ENCODE results near the gene TMED9. TPM values are rescaled to one million over a fixed set of nuclear protein-coding genes. Genes with fewer than 3 reads are reported as not detected.
A peak's percentile ranks its signal among the peaks of the same experiment; 100 is the strongest.

TMED9 gene
- total RNA-seq, 3 donors from 2014 or later: 105 to 195 (median 126) TPM

- ATAC-seq (no peak), DNase-seq (no peak)
- H3K4me3 ChIP-seq: no peak overlapping the region
- no peak for TF ChIP-seq CTCF (IDR thresholded peaks at IDR 0.05)
- H3K4me1 ChIP-seq (ENCODE audit: low read depth): peaks cover 20% of the 10 kb centered on the region
- no peaks in the 10 kb centered on the region for H3K9me3 ChIP-seq
- intact Hi-C loops (cut with DNase I, micrococcal nuclease): no loop called here
- H3K36me3 ChIP-seq (ENCODE audit: low read depth): peaks cover 12% of the 10 kb centered on the region
Observed at GRCh38 chr5:177595991-177596774, 4.2 kb downstream of the TMED9 start.

GRCh38 chr5:177596775-177597238, 4.8 kb downstream of the TMED9 start:
- DNase-seq (no peak), ATAC-seq (no peak)
- H3K4me3 ChIP-seq: no peak overlapping the region
- H3K4me1 ChIP-seq (ENCODE audit: low read depth): peaks cover 17% of the 10 kb centered on the region
- intact Hi-C loops (cut with DNase I, micrococcal nuclease): no loop called here
- peaks cover 12% of the 10 kb centered on the region for H3K36me3 ChIP-seq (ENCODE audit: low read depth)
- no peaks in the 10 kb centered on the region for H3K9me3 ChIP-seq
- TF ChIP-seq CTCF (IDR thresholded peaks at IDR 0.05): no peak

GRCh38 chr5:177598477-177598876, 6.5 kb downstream of the TMED9 start:
- ATAC-seq: no peak
- no peaks in the 10 kb centered on the region for H3K9me3 ChIP-seq
- intact Hi-C loops (cut with DNase I, micrococcal nuclease): no loop called here
- peaks cover 8% of the 10 kb centered on the region for H3K4me1 ChIP-seq (ENCODE audit: low read depth)
- DNase-seq: no peak
- no peak for TF ChIP-seq CTCF (IDR thresholded peaks at IDR 0.05)
- H3K36me3 ChIP-seq (ENCODE audit: low read depth): peaks cover 12% of the 10 kb centered on the region
- H3K4me3 ChIP-seq: no peak overlapping the region

- ATAC-seq (peak; percentile 97), DNase-seq (peak; percentile 87 to 94 (median 89))
- peaks cover 10% of the 10 kb centered on the region for H3K4me1 ChIP-seq (ENCODE audit: low read depth)
- no peak for TF ChIP-seq CTCF (IDR thresholded peaks at IDR 0.05)
- no peaks in the 10 kb centered on the region for H3K36me3 ChIP-seq (ENCODE audit: low read depth)
- intact Hi-C loops (cut with DNase I, micrococcal nuclease): no loop called here
- H3K4me3 ChIP-seq: peak within 1 kb of the TSS; percentile 54
- H3K9me3 ChIP-seq: no peaks in the 10 kb centered on the region
Observed at GRCh38 chr5:177599731-177600507, 7.9 kb downstream of the TMED9 start, which contains the start of gene B4GALT7. Gene B4GALT7 (plus strand): TSS chr5:177600132. CDS start chr5:177600211, 79 bp downstream.

- ATAC-seq: peak; percentile 4
- intact Hi-C loops (cut with DNase I, micrococcal nuclease): no loop called here
- H3K36me3 ChIP-seq (ENCODE audit: low read depth): no peaks in the 10 kb centered on the region
- H3K4me1 ChIP-seq (ENCODE audit: low read depth): peaks cover 11% of the 10 kb centered on the region
- no peak for TF ChIP-seq CTCF (IDR thresholded peaks at IDR 0.05)
- no peak for DNase-seq
- no peaks in the 10 kb centered on the region for H3K9me3 ChIP-seq
- H3K4me3 ChIP-seq: peak overlapping the region; percentile 54
Observed at GRCh38 chr5:177600508-177601018, 8.6 kb downstream of the TMED9 start.
